Activated naive CD4-positive, alpha-beta T cell treated with anti-CD3 and anti-CD28 coated beads for 36 hours (primary cell): Measurements from ENCODE around the gene PDE6A. TPM values are rescaled to one million over a fixed set of nuclear protein-coding genes. Genes with fewer than 3 reads are reported as not detected.
"Not testable (repeated sequence)": the region's sequence is repeated elsewhere in the genome, so short reads cannot be mapped to it uniquely, and the experiment has no call there.

Experiments
- CTCF ChIA-PET: fragments of 350-600 bp; sonication (Branson Sonifier 250); formaldehyde crosslinking; loops from one replicate; lab custom pipeline; 2021; ENCODE audit warnings: antibody characterized with exemption; lab: Charles Lee
- DNase-seq: peaks from one replicate; pipeline ENCODE4 v3.0.0-alpha.2; 2020
- H3K27ac Mint-ChIP-seq: one replicate; pipeline ENCODE4 v1.8.0; 2021; ENCODE audit warnings: mild to moderate bottlenecking, mixed read lengths
- H3K27me3 Mint-ChIP-seq: one replicate; pipeline ENCODE4 v1.8.0; 2021; ENCODE audit warnings: low read depth, mixed read lengths
- H3K36me3 Mint-ChIP-seq: one replicate; pipeline ENCODE4 v1.8.0; 2021; ENCODE audit warnings: low read depth, mixed read lengths
- H3K4me1 Mint-ChIP-seq: one replicate; pipeline ENCODE4 v1.8.0; 2021; ENCODE audit warnings: low read depth, mixed read lengths
- H3K4me3 Mint-ChIP-seq: one replicate; pipeline ENCODE4 v1.8.0; 2021; ENCODE audit warnings: mild to moderate bottlenecking, moderate library complexity, mixed read lengths
- H3K9me3 Mint-ChIP-seq: one replicate; pipeline ENCODE4 v1.8.0; 2021; ENCODE audit warnings: mixed read lengths
- intact Hi-C: fragments of 100-400 bp; cut with micrococcal nuclease; formaldehyde crosslinking; loops from one replicate; pipeline ENCODE4 v1.15.1; 2023
- total RNA-seq, 2 experiments: library from RNA; stranded (reverse); gene quantifications; one replicate each; pipeline ENCODE4 v1.2.3, GENCODE V29; 2021

PDE6A gene
- total RNA-seq, 2 experiments from 2014 or later, result not detected

DNA sequence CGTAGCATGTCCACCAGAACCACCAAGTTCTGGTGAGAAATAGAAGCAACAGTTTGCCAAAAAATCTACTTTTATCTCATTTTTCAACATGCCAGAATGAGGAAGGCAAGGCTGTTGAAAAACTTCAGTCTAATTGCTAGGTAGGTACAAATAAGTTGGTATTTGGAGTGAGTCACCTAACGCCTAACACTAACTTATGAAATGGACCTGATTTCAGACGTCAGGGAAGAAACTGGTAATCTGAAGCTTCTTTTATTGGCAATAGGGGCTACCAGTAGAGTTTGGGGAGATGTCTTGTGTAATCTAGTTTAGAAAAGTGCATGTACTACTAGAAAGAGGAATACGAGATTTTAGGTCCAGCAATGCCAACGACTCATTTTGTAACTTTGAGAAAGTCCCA, 4.4 kb upstream of the PDE6A start:
- H3K27ac Mint-ChIP-seq, result no peak overlapping the region
- CTCF ChIA-PET, result interaction anchor here (4.7 kb wide), 1 partner anchor 9 kb away, joined by 21 read pairs; no protein-coding TSS in a partner anchor
- no peaks in the 10 kb centered on the region for H3K9me3 Mint-ChIP-seq

DNA sequence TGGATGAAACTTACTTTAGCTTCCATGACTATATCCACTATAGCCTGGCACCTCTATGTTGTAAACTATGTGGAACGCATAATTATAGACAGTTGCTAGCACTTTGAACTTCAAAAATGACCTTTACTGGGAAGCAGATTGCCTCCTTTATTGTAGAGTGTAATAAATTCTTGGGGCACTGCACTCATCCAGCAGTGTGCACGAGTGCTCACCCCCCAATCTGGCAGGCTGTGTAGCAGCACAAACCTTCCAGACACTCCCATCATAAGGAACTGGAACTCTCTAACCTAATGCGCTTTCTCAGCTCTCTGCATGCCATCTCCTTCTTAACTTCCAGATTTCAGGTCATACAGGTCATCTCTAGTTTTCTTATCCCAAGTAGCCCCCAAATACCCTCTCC, 1.5 kb upstream of the PDE6A start:
- no peaks in the 10 kb centered on the region for H3K4me1 Mint-ChIP-seq
- CTCF ChIA-PET, result interaction anchor here (1.5 to 4.7 kb wide), 2 partner anchors 12 to 45 kb away, joined by 5 to 21 read pairs; no protein-coding TSS in a partner anchor

More for the DNA sequence above, 4.4 kb upstream of the PDE6A start:
- intact Hi-C loops, result no loop called here
- Mint-ChIP-seq H3K27me3 (peaks cover 2% of the 10 kb centered on the region), H3K4me1 (no peaks in the 10 kb centered on the region), H3K4me3 (no peak overlapping the region), H3K36me3 (no peaks in the 10 kb centered on the region)
- no peak for DNase-seq

DNA sequence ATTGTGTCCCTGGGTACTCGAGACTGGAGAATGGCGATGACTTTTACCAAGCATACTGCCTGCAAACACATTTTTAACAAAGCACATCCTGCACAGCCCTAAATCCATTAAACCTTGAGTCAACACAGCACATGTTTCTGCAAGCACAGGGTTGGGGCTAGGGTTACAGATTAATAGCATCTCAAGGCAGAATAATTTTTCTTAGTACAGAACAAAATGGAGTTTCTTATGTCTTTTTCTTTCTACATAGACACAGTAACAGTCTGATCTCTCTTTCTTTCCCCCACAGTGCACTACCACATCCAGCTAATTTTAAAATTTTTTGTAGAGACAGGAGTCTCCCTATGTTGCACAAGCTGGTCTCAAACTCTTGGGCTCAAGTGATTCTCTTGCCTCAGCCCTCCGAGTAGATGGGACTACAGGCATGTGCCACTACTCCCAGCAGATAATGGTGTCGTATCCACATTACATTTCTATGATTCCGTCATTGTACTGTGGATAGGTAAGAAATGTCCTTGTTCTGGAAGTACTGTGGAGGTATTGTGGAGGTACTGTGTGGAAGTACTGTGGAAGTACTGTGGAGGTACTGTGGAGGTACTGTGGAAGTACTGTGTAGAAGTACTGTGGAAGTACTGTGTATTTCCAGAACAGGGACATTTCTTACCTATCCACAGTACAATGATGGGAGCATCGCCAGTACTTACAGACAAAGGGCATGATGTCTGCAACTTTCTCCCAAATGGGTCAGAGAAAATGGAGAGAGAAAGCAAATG, 1.2 kb downstream of the PDE6A start:
- intact Hi-C loops, H3K4me1 Mint-ChIP-seq, H3K4me3 Mint-ChIP-seq, H3K9me3 Mint-ChIP-seq, H3K27ac Mint-ChIP-seq, DNase-seq, H3K27me3 Mint-ChIP-seq, H3K36me3 Mint-ChIP-seq, CTCF ChIA-PET: not testable (repeated sequence)

More for the DNA sequence above, 1.5 kb upstream of the PDE6A start:
- intact Hi-C loops, result no loop called here
- Mint-ChIP-seq H3K9me3 (no peaks in the 10 kb centered on the region), H3K27me3 (peaks cover 2% of the 10 kb centered on the region), H3K36me3 (no peaks in the 10 kb centered on the region), H3K4me3 (no peak overlapping the region), H3K27ac (no peak overlapping the region)
- DNase-seq, result no peak

DNA sequence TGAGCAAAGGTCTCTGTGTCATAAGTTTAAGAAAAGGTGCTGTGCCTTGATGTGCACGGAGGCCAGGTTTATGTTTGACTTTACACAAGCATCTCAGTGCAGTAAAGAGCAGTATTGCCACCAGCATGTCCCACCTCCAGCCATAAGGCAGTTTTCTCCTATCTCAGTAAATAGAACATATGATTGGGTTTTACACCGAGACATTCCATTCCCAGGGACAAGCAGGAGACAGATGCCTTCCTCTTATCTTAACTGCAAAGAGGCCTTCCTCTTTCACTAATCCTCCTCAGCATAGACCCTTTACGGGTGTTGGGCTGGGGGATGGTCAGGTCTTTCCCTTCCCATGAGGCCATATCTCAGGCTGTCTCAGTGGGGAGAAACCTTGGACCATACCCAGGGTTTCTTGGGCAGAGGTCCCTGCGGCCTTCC, 1.8 kb downstream of the PDE6A start:
- H3K4me3 Mint-ChIP-seq, H3K27ac Mint-ChIP-seq, intact Hi-C loops, CTCF ChIA-PET, H3K36me3 Mint-ChIP-seq, H3K4me1 Mint-ChIP-seq, H3K27me3 Mint-ChIP-seq, H3K9me3 Mint-ChIP-seq, DNase-seq: not testable (repeated sequence)

DNA sequence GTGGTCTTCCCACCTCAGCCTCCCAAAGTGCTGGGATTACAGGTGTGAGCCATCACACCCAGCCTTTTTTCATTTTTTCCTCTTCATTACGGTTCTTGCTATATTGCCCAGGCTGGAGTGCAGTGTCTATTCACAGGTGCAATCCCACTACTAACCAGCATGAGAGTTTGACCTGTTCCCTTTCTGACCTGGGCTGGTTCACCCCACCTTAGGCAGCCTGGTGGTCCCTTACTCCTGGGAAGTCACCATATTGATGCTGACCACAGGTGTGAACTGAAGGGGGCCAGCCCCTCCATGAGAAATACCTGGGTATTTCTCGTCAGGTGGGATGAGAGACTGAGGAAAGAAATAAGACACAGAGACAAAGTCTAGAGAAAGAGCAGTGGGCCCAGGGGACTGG, 2.4 kb downstream of the PDE6A start:
- no peak for DNase-seq
- no peaks in the 10 kb centered on the region for H3K36me3 Mint-ChIP-seq
- intact Hi-C loops, result no loop called here
- no peaks in the 10 kb centered on the region for H3K9me3 Mint-ChIP-seq
- peaks cover 6% of the 10 kb centered on the region for H3K4me1 Mint-ChIP-seq
- H3K27me3 Mint-ChIP-seq, result no peaks in the 10 kb centered on the region
- CTCF ChIA-PET, result no interaction called here
- no peak overlapping the region for H3K27ac Mint-ChIP-seq
- no peak overlapping the region for H3K4me3 Mint-ChIP-seq

DNA sequence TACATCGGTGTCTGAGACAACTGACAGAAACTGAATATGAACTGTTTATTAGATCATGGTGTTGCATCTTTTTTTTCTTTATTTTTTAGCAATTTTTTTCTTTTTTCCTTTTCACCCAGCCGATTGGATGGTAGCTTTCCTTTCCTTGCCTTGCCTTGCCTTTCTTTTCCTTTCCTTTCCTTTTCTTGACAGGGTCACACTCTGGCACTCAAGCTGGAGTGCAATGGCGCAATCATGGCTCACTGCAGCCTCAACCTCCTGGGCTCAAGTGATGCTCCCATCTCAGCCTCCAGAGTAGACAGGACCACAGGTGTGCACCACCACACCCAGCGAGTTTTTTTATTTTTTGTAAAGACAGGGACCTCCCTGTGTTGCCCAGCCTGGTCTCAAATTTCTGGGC, 2.8 kb downstream of the PDE6A start:
- Mint-ChIP-seq H3K4me1 (peaks cover 6% of the 10 kb centered on the region), H3K9me3 (no peaks in the 10 kb centered on the region), H3K27me3 (no peaks in the 10 kb centered on the region), H3K36me3 (no peaks in the 10 kb centered on the region), H3K27ac (no peak overlapping the region), H3K4me3 (no peak overlapping the region)
- intact Hi-C loops, result no loop called here
- no peak for DNase-seq
- CTCF ChIA-PET, result no interaction called here

DNA sequence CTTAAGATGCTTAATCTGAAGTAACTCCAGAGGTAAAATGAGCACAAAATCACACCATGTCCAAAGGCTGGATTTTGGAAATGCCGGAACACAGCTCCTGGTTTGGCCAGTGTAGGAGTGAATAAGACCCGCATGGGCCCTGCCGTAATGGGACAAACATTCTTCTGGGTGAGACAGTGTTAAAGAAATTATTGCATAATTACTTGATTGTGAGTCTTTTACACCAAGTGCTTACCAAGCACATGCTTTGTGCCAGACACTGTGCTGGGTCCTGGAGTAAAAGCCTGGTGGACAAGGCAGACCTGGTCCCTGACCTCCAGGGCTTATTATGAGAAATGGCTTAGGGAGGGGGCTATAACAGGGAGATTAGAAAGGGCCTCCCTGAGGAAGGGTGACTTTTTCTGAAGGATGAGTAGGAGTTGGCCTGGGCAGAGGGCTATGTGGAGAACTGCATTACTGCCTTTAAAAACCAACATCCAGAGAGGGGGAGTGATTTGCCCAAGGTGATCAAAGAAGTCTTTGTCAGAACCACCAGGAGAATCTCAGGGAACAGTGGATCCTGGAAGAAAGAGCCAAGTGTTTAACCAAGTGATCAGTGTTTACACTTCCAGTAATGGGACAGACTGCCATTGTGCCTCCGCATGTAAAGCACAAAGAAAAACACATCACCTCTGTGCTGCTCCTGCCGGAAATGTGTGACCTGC, 3.5 kb downstream of the PDE6A start:
- no peak for DNase-seq
- intact Hi-C loops, result loop anchor here (1.0 kb wide), 1 partner anchor 18 kb away; no protein-coding TSS in a partner anchor
- CTCF ChIA-PET, result no interaction called here
- H3K27ac Mint-ChIP-seq, result no peak overlapping the region
- H3K36me3 Mint-ChIP-seq, result no peaks in the 10 kb centered on the region
- no peak overlapping the region for H3K4me3 Mint-ChIP-seq
- H3K9me3 Mint-ChIP-seq, result no peaks in the 10 kb centered on the region
- peaks cover 6% of the 10 kb centered on the region for H3K4me1 Mint-ChIP-seq
- H3K27me3 Mint-ChIP-seq, result no peaks in the 10 kb centered on the region

DNA sequence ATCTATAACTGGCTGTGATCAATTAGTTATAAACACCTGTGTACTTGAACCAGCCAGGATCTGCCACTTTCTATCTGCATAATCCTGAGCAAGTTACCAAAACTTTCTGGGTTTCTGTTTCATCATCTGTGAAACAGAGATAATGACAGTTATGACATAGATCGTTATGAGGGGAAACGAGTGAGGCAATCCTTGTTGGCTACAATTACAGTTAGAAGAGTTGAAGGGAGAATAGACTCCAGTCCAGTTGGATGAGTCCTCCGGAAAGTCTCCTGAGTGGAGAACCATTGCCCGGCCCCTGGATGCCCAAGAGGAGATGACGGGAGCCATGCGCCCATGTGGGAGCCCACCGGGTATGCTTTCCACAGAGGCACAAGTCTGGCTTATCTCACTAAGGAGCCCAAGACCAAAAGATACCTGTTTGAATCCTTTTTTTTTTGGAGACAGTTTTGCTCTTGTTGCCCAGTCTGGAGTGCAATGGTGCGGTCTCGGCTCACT, 4.5 kb downstream of the PDE6A start:
- DNase-seq, result peak; percentile 10
- H3K4me3 Mint-ChIP-seq, result no peak overlapping the region
- no peak overlapping the region for H3K27ac Mint-ChIP-seq
- peaks cover 6% of the 10 kb centered on the region for H3K4me1 Mint-ChIP-seq
- no peaks in the 10 kb centered on the region for H3K27me3 Mint-ChIP-seq
- H3K36me3 Mint-ChIP-seq, result no peaks in the 10 kb centered on the region
- CTCF ChIA-PET, result interaction anchor here (0.9 kb wide), 1 partner anchor 23 kb away, joined by 5 read pairs; no protein-coding TSS in a partner anchor
- intact Hi-C loops, result loop anchor here (1.0 kb wide), 1 partner anchor 19 kb away; no protein-coding TSS in a partner anchor
- no peaks in the 10 kb centered on the region for H3K9me3 Mint-ChIP-seq

DNA sequence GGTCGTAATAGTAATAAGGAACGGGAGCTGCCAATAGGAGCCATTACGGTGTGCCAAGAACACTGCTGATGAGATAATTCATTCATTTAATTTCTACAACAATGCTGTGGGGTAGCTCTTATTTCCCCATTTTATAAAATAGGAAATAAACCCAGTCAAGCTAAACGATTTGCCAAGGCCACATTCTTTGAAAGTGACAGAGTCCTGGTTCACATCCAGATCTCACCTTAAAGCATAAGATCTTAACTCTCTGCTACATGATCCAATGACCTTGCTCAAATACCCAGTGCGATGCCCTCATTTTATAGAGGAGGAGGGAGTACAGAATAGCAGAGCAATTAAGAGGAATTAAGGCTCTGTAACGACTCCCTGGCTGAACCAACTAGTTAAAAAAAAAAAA, 5.0 kb downstream of the PDE6A start:
- CTCF ChIA-PET, result interaction anchor here (0.9 kb wide), 1 partner anchor 23 kb away, joined by 5 read pairs; no protein-coding TSS in a partner anchor
- no peaks in the 10 kb centered on the region for H3K27me3 Mint-ChIP-seq
- no peaks in the 10 kb centered on the region for H3K9me3 Mint-ChIP-seq
- no peaks in the 10 kb centered on the region for H3K36me3 Mint-ChIP-seq
- no peak overlapping the region for H3K4me3 Mint-ChIP-seq
- H3K27ac Mint-ChIP-seq, result no peak overlapping the region
- DNase-seq, result no peak
- peaks cover 6% of the 10 kb centered on the region for H3K4me1 Mint-ChIP-seq
- intact Hi-C loops, result no loop called here

DNA sequence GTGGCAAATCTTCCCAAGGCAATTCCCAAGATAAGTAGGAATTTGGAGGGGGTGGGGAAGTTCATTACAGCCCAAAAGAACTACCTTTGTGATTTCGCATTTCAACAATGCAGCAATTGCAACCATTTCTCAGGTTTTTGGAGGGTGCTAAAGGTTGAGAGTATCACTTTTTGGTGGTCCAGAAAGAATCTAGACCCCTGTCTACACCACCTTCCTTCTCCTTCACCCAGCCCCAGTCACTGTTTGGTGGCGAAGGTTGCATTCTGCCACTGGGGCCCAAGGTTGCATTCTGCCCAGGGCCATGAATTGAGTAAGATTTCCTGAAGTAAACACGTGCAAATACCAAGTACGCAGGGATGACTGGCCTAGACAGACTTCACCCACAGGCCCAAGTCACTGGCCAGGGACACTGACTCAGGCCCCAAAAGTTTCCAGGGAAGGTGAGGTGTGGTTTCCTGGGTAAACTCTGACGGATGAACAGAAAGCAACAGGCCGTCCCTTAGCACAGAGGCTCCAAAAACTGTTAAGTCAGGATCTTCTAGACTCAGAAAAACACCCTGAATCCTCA, 5.7 kb downstream of the PDE6A start:
- CTCF ChIA-PET, result interaction anchor here (0.6 to 0.9 kb wide), 2 partner anchors 17 to 24 kb away, joined by 3 to 5 read pairs; no protein-coding TSS in a partner anchor
- DNase-seq, result no peak
- Mint-ChIP-seq H3K4me3 (no peak overlapping the region), H3K27me3 (no peaks in the 10 kb centered on the region), H3K9me3 (no peaks in the 10 kb centered on the region), H3K27ac (no peak overlapping the region), H3K4me1 (peaks cover 6% of the 10 kb centered on the region), H3K36me3 (no peaks in the 10 kb centered on the region)
- intact Hi-C loops, result no loop called here

DNA sequence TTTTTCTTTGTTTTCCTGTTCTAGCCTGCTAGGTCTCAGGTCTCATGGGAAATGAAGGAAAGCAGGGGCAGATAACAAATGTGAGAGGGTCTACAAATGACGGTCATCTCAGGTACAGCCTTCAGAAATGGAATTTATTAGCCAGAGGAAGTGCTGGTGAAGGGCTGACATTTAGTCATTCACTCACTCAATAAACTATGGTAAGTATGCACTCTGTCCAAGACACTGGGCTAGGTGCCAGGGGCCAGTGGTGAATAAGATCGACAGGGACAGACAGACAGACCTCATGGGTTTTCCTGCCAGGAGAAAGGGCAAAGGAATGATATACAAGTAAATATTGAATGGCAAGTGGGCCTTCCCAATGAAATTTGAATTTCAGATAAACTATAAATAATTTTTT, 6.3 kb downstream of the PDE6A start:
- no peak overlapping the region for H3K27ac Mint-ChIP-seq
- H3K36me3 Mint-ChIP-seq, result no peaks in the 10 kb centered on the region
- no peak overlapping the region for H3K4me3 Mint-ChIP-seq
- intact Hi-C loops, result no loop called here
- CTCF ChIA-PET, result no interaction called here
- H3K9me3 Mint-ChIP-seq, result no peaks in the 10 kb centered on the region
- no peak for DNase-seq
- peaks cover 6% of the 10 kb centered on the region for H3K4me1 Mint-ChIP-seq
- no peaks in the 10 kb centered on the region for H3K27me3 Mint-ChIP-seq

DNA sequence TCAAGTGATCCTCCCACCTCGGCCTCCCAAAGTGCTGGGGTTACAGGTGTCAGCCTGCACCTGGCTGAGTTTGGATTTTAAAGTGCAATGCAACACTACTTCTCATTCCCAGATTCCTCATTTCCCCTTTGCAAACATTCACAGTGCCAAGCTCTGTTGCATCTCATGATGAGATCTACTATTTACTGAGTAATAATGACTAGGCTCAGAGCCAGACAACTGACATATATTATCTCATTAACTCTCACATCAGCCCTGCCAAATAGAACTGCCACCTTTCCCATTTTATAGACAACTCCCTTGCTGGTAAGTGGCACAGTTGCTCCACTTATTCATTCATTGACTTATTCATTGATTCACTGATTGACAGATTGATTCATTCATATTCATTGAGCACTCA, 7.0 kb downstream of the PDE6A start:
- Mint-ChIP-seq H3K9me3 (no peaks in the 10 kb centered on the region), H3K27ac (no peak overlapping the region), H3K4me3 (no peak overlapping the region), H3K27me3 (peaks cover 2% of the 10 kb centered on the region), H3K4me1 (peaks cover 6% of the 10 kb centered on the region), H3K36me3 (no peaks in the 10 kb centered on the region)
- CTCF ChIA-PET, result no interaction called here
- intact Hi-C loops, result no loop called here
- no peak for DNase-seq
